Right lobe of liver (tissue), 6 donors: ENCODE measurements around the gene TMPRSS9. TPM values are rescaled to one million over a fixed set of nuclear protein-coding genes. Genes with fewer than 3 reads are reported as not detected.
A peak's percentile ranks its signal among the peaks of the same experiment; 100 is the strongest.

Source experiments
- ATAC-seq, 4 donors: fragments of 200-7000 bp; cut with Tn5 transposase; one replicate each; pipeline ENCODE4 v1.9.1; 2020; ENCODE audit warnings: mild to moderate bottlenecking in 4 of 4, moderate library complexity in 4 of 4
- DNase-seq, 3 donors: peaks; one replicate each; pipeline ENCODE4 v3.0.0-alpha.2; 2020
- H3K27ac ChIP-seq, 3 donors: fragments of 200-600 bp; one replicate each; pipeline ENCODE4 v1.8.0; 2022
- H3K27me3 ChIP-seq, 2 donors: fragments of 200-600 bp; one replicate each; pipeline ENCODE4 v1.8.0; 2022
- H3K36me3 ChIP-seq, 4 donors: fragments of 200-600 bp; sonication (generic) in 1 of 4; one replicate each; pipeline versions ENCODE4 v1.5.1 to v1.8.0; 2017 to 2022; ENCODE audit warnings: control low read depth in 1 of 4
- H3K4me1 ChIP-seq, 4 donors: fragments of 200-600 bp; sonication (generic) in 1 of 4; one replicate each; pipeline versions ENCODE4 v1.5.1 to v1.8.0; 2017 to 2022; ENCODE audit warnings: control low read depth in 1 of 4
- H3K4me3 ChIP-seq, 3 donors: fragments of 200-600 bp; one replicate each; pipeline ENCODE4 v1.8.0; 2022
- H3K9me3 ChIP-seq, 4 donors: fragments of 200-600 bp; sonication (generic) in 1 of 4; one replicate each; pipeline versions ENCODE4 v1.5.1 to v1.8.0; 2017 to 2022; ENCODE audit warnings: control low read depth in 1 of 4
- POLR2A ChIP-seq: fragments of 450-650 bp; IDR thresholded peaks from one replicate; pipeline ENCODE4 v1.6.1; 2017; ENCODE audit warnings: antibody characterized with exemption, mild to moderate bottlenecking
- WGBS: methylation state at CpG from one replicate; pipeline ENCODE4 v1.1.6; 2018; ENCODE audit warnings: low coverage, low lambda C conversion rate; ENCODE audit not compliant: insufficient coverage; ENCODE audit errors: missing lambda C conversion rate; 5-methylcytosine and 5-hydroxymethylcytosine counted together
- intact Hi-C, 2 donors: fragments of 100-400 bp; cut with DNase I; formaldehyde crosslinking; loops; one replicate each; pipeline versions ENCODE4 v1.11.2 to v1.14.1; 2022
- total RNA-seq, 6 experiments: library from RNA; depleted of rRNA in 2 of 6; stranded (reverse); fragments of >200 nt in 2 of 6; fragmentation: NEBNext Ultra II Directional in 3 of 6; extraction: Animal tissue kit (Norgen Biotek cat#: 25700) in 3 of 6; gene quantifications; one replicate each; pipeline versions ENCODE4 v1.1.0 to v1.2.4, GENCODE V29; 2016 to 2023
- TF ChIP-seq, protein P1 (sequence below), 4 donors: fragments of 200-600 bp in 3 of 4; fragments of 450-650 bp in 1 of 4; IDR thresholded peaks; one replicate each; pipeline versions ENCODE4 v1.5.1 to v1.8.0; 2016 to 2022; ENCODE audit warnings: antibody characterized with exemption in 4 of 4, mild to moderate bottlenecking in 2 of 4
- donor health status: DM: no; HTN: yes; CAD: no.
- donor health status: DM: no; HTN: no; CAD: no.
- donor health status: DM: no; HTN: no; CAD: no.
- donor health status: DM: no; HTN: yes; CAD: no.
- donor health status: DM: no; HTN: yes; CAD: no.

Gene TMPRSS9
- total RNA-seq, 6 experiments from 2014 or later, result 0.12 to 6.7 (median 2.9) TPM

DNA sequence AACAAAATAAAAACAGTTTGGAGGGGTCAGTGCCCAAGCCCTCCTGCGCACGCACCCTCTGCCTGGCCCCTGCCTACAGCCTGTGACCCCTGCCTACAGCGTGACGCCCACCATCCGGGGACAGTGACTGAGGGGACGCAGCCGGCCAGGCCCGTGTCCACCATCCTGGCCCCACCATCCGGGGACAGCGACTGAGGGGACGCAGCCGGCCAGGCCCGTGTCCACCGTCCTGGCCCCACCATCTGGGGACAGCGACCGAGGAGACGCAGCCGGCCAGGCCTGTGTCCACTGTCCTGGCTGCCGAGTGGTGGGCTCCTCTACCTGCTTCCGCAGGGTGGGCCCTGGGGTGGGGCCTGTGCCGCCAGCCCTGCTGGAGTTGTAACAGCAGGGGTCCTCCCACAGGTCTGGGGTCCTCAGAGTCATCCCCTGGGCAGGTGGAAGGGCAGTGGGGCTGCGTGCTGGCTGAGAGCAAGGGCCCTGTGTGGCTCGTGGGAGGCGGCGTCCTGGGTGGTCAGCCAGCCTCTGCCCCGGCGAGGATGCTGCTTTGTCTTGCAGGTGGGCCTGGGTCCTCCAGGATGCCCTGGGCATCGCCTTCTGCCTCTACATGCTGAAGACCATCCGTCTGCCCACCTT lies 17.3 kb upstream of the TMPRSS9 start:
- Histone ChIP-seq H3K27me3 (no peaks in the 10 kb centered on the region), H3K9me3 (no peaks in the 10 kb centered on the region), H3K27ac (no peak overlapping the region), H3K4me1 (no peaks in the 10 kb centered on the region), H3K4me3 (no peak overlapping the region), H3K36me3 (peaks cover 0 to 17% (median 0%) of the 10 kb centered on the region in 4 donors)
- intact Hi-C loops, result no loop called here
- TF ChIP-seq, protein P1, sequence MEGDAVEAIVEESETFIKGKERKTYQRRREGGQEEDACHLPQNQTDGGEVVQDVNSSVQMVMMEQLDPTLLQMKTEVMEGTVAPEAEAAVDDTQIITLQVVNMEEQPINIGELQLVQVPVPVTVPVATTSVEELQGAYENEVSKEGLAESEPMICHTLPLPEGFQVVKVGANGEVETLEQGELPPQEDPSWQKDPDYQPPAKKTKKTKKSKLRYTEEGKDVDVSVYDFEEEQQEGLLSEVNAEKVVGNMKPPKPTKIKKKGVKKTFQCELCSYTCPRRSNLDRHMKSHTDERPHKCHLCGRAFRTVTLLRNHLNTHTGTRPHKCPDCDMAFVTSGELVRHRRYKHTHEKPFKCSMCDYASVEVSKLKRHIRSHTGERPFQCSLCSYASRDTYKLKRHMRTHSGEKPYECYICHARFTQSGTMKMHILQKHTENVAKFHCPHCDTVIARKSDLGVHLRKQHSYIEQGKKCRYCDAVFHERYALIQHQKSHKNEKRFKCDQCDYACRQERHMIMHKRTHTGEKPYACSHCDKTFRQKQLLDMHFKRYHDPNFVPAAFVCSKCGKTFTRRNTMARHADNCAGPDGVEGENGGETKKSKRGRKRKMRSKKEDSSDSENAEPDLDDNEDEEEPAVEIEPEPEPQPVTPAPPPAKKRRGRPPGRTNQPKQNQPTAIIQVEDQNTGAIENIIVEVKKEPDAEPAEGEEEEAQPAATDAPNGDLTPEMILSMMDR (IDR thresholded peaks at IDR 0.05), result no peak
- TF ChIP-seq POLR2A, result no peak
- WGBS, result no CpG with 5 or more reads among the region's 29 CpGs
- ATAC-seq (no peak), DNase-seq (peak in 1 of 3 donors; percentile 14)

DNA sequence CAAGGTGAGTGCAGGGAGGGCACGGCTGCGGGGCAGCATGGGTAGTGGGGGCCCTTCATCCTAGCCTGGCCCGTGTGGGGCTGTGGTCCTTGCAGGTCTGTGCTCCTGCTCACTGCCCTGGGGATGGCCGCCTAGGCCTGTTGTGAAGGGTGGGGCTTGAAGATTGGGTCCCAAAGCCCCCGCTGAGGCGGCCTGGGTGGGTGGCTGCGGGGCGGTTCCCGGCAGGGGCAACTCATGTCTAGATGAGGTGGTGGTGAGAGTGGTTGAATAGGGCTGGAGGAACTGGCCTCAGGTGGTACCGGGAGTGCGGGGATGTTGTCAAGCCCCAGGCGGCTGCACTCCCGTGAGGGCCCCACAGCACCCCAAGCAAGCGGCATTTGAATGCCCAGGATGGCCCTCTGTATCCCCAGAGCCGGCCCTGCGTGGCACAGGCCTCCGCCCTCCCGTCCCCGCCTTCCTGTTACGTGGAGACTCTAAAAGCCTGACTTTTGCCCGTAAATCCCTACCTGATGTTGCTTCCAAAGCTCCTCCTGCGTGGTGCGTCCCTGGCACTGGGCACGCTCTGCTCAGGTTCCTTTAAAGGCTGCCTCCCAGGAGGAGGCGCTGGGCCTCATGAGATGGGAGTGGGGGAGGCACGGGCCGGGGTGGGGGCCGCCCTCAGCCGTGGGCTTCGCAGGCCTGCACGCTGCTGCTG lies 16.6 kb upstream of the TMPRSS9 start:
- no peak for ATAC-seq
- H3K4me3 ChIP-seq, result no peak overlapping the region
- peaks cover 0 to 17% (median 0%) of the 10 kb centered on the region in 4 donors for H3K36me3 ChIP-seq
- WGBS, result 97% methylated on average over 5 of the region's 31 CpGs
- TF ChIP-seq, protein P1 (IDR thresholded peaks at IDR 0.05), result no peak
- H3K27ac ChIP-seq, result no peak overlapping the region
- H3K4me1 ChIP-seq, result no peaks in the 10 kb centered on the region
- DNase-seq, result peak in 1 of 3 donors; percentile 15
- intact Hi-C loops, result no loop called here
- H3K27me3 ChIP-seq, result no peaks in the 10 kb centered on the region
- no peaks in the 10 kb centered on the region for H3K9me3 ChIP-seq

DNA sequence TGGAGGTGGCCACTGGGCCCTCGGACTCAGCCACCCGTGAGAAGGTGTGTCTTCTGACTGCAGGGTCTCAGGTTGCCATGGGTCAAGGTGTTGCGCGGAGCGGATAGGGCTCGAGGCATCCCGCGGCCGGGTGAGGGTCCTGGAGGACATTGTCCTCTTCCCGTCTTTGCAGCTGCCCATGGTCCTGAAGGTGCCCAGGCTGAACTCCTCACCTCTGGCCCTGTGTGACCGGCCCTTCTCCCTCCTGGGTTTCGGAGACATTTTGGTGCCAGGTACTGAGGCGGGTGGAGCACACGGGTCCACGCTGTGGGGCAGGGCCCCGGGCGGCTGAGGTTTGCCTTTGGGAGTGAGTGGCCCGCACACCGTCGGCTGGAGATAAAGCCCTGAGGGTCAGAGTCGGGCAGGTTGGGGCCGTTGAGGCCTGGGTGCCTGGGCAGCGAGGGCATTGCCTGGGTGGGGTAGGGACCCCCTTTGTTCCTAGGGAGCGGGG lies 15.6 kb upstream of the TMPRSS9 start:
- H3K9me3 ChIP-seq, result no peaks in the 10 kb centered on the region
- no peaks in the 10 kb centered on the region for H3K4me1 ChIP-seq
- no peak for ATAC-seq
- peaks cover 0 to 17% (median 0%) of the 10 kb centered on the region in 4 donors for H3K36me3 ChIP-seq
- intact Hi-C loops, result no loop called here
- H3K27ac ChIP-seq, result no peak overlapping the region
- 94% methylated on average over 3 of the region's 24 CpGs for WGBS
- no peak for DNase-seq
- H3K4me3 ChIP-seq, result no peak overlapping the region
- no peak for TF ChIP-seq POLR2A
- TF ChIP-seq, protein P1 (IDR thresholded peaks at IDR 0.05), result no peak
- H3K27me3 ChIP-seq, result no peaks in the 10 kb centered on the region

DNA sequence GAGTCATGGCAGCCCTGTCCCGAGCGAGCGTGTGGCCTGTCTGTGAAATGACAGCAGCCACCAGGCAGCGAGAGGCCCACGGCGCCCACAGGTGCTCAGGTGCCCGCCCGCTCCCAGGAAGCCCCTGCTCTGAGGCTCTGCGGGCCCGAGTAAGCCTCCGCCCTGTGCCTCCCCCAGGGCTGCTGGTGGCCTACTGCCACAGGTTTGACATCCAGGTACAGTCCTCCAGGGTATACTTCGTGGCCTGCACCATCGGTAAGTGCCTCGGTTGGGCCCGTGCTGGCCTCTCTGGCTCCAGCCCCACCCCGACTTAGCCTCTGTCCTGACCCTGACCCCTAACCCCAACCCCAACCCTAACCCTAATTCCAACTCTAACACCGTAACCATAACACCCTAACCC lies 15.0 kb upstream of the TMPRSS9 start:
- peaks cover 0 to 14% (median 0%) of the 10 kb centered on the region in 4 donors for H3K36me3 ChIP-seq
- no peak for TF ChIP-seq POLR2A
- TF ChIP-seq, protein P1 (IDR thresholded peaks at IDR 0.05), result no peak
- DNase-seq, result no peak
- 91% methylated on average over 1 of the region's 17 CpGs for WGBS
- ATAC-seq, result peak in 1 of 4 donors; percentile 27
- H3K27ac ChIP-seq, result no peak overlapping the region
- H3K27me3 ChIP-seq, result no peaks in the 10 kb centered on the region
- intact Hi-C loops, result no loop called here
- no peaks in the 10 kb centered on the region for H3K4me1 ChIP-seq
- H3K4me3 ChIP-seq, result no peak overlapping the region
- H3K9me3 ChIP-seq, result no peaks in the 10 kb centered on the region
